Suprapubic skin (tissue), 4 donors: Measurements from ENCODE around the gene AGAP1. TPM values are rescaled to one million over a fixed set of nuclear protein-coding genes. Genes with fewer than 3 reads are reported as not detected.

ENCODE experiments used
- DNase-seq, 2 donors: peaks; one replicate each; pipeline ENCODE4 v3.0.0-alpha.2; 2019; ENCODE audit warnings: low spot score in 2 of 2
- H3K27ac ChIP-seq: fragments of 200-600 bp; sonication (generic); one replicate; pipeline ENCODE4 v1.5.1; 2019
- H3K27me3 ChIP-seq: fragments of 200-600 bp; sonication (generic); one replicate; pipeline ENCODE4 v1.5.1; 2019
- H3K36me3 ChIP-seq: fragments of 200-600 bp; sonication (generic); one replicate; pipeline ENCODE4 v1.5.1; 2019
- H3K4me1 ChIP-seq: fragments of 200-600 bp; sonication (generic); one replicate; pipeline ENCODE4 v1.5.1; 2019
- H3K4me3 ChIP-seq: fragments of 200-600 bp; sonication (generic); one replicate; pipeline ENCODE4 v1.5.1; 2019; ENCODE audit warnings: mild to moderate bottlenecking
- H3K9me3 ChIP-seq: fragments of 200-600 bp; sonication (generic); one replicate; pipeline ENCODE4 v1.5.1; 2019
- CTCF ChIP-seq, 2 donors: fragments of 200-600 bp in 1 of 2; fragments of 450-650 bp in 1 of 2; sonication (generic) in 1 of 2; IDR thresholded peaks; one replicate each; pipeline ENCODE4 v1.5.1; 2016 to 2019; ENCODE audit warnings: antibody characterized with exemption in 2 of 2, mild to moderate bottlenecking in 1 of 2, moderate library complexity in 1 of 2
- EP300 ChIP-seq: sonication (generic); formaldehyde crosslinking; IDR thresholded peaks from one replicate; pipeline ENCODE4 v1.6.1; 2017; ENCODE audit warnings: antibody characterized with exemption
- POLR2A ChIP-seq, 2 donors: fragments of 450-650 bp; IDR thresholded peaks; one replicate each; pipeline ENCODE4 v1.6.1; 2017; ENCODE audit warnings: antibody characterized with exemption in 2 of 2, mild to moderate bottlenecking in 2 of 2, moderate library complexity in 2 of 2
- POLR2AphosphoS5 ChIP-seq, 3 donors: sonication (generic); formaldehyde crosslinking; IDR thresholded peaks; one replicate each; pipeline ENCODE4 v1.6.1; 2017; ENCODE audit warnings: antibody characterized with exemption in 3 of 3
- whole genome bisulfite sequencing: methylation state at CpG from one replicate; pipeline ENCODE4 v1.1.5; 2018; 5-methylcytosine and 5-hydroxymethylcytosine counted together
- total RNA-seq, 4 donors: library from RNA; depleted of rRNA; stranded (reverse); fragments of >200 nt; gene quantifications; one replicate each; pipeline ENCODE4 v1.1.0, GENCODE V29; 2016

AGAP1 gene
- total RNA-seq, 4 donors from 2014 or later: 14.1 to 30.7 (median 19.4) TPM

DNA sequence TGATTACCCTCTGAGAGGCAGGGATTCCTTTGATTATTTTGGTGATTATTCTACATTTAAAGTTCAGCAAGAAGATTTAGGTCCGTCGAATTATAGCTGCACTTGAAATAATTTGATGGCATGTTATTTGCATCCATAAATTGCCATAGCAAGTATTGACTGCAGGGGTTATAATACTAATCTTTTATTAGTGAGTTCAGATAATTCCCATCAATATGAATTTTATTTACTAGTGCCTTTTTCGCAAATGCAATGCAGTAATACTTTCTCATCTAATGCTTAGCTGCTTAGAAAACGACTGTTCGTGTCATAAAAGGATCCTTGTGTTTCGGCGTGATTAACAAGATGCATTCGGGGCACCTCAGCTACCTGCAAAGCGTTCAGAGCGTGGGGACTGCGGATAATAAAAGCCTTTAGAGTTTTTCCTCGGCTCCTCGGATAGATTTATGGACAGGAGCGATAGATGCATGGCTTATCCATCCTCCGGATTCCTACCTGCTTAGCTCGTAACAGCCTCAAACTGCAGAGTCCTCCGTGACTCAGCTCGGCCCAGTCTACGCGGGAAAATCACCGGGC, 676.8 kb downstream of the AGAP1 start:
- Histone ChIP-seq H3K27me3 (peaks cover 100% of the 10 kb centered on the region), H3K36me3 (no peaks in the 10 kb centered on the region), H3K4me3 (no peak overlapping the region), H3K9me3 (no peaks in the 10 kb centered on the region), H3K4me1 (peaks cover 75% of the 10 kb centered on the region), H3K27ac (no peak overlapping the region)
- no peak for TF ChIP-seq CTCF (IDR thresholded peaks at IDR 0.05)
- no peak for DNase-seq
- 20% methylated on average over 21 of the region's 21 CpGs for WGBS

DNA sequence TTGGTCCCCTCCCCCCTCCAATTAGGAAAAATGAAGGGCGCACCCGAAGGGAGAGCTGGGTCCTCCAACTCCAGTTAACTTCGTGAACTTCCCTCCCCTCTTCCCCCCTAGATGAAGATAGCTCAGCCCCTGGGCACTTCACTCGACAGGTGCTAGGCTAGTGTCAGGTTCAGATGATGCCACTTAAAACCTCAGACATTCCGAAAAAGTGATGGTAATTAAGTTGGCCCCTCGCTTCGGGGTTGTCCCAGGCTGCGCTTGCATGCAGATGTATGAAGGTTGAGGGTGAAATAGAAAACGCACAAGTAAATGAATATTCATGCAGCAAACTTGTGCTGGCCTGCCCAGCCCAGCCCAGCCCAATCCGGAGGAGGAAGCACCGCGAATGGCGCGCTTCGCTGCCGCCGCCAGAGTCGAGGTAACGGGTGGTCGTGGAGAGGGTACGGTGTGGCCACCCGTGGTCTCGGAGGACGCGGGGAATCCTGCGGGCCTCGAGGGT, 677.4 kb downstream of the AGAP1 start:
- peak overlapping the region; percentile 28 for H3K4me3 ChIP-seq
- no peak overlapping the region for H3K27ac ChIP-seq
- H3K9me3 ChIP-seq: no peaks in the 10 kb centered on the region
- H3K4me1 ChIP-seq: peaks cover 69% of the 10 kb centered on the region
- no peaks in the 10 kb centered on the region for H3K36me3 ChIP-seq
- TF ChIP-seq CTCF (IDR thresholded peaks at IDR 0.05): no peak
- no peak for TF ChIP-seq EP300
- TF ChIP-seq POLR2AphosphoS5 (IDR thresholded peaks at IDR 0.05): no peak
- TF ChIP-seq POLR2A (IDR thresholded peaks at IDR 0.05): no peak
- no peak for DNase-seq
- H3K27me3 ChIP-seq: peaks cover 100% of the 10 kb centered on the region
- WGBS: 4% methylated on average over 24 of the region's 27 CpGs

- Histone ChIP-seq H3K27me3 (peaks cover 100% of the 10 kb centered on the region), H3K27ac (no peak overlapping the region), H3K4me3 (peak overlapping the region; percentile 28), H3K4me1 (peaks cover 64% of the 10 kb centered on the region), H3K9me3 (no peaks in the 10 kb centered on the region), H3K36me3 (no peaks in the 10 kb centered on the region)
- 6% methylated on average over 16 of the region's 16 CpGs for WGBS
- no peak for TF ChIP-seq CTCF (IDR thresholded peaks at IDR 0.05)
- TF ChIP-seq POLR2AphosphoS5 (IDR thresholded peaks at IDR 0.05): no peak
- no peak for TF ChIP-seq EP300
- no peak for TF ChIP-seq POLR2A (IDR thresholded peaks at IDR 0.05)
- DNase-seq: no peak
Observed at GRCh38 chr2:236171680-236172254, 677.9 kb downstream of the AGAP1 start.

DNA sequence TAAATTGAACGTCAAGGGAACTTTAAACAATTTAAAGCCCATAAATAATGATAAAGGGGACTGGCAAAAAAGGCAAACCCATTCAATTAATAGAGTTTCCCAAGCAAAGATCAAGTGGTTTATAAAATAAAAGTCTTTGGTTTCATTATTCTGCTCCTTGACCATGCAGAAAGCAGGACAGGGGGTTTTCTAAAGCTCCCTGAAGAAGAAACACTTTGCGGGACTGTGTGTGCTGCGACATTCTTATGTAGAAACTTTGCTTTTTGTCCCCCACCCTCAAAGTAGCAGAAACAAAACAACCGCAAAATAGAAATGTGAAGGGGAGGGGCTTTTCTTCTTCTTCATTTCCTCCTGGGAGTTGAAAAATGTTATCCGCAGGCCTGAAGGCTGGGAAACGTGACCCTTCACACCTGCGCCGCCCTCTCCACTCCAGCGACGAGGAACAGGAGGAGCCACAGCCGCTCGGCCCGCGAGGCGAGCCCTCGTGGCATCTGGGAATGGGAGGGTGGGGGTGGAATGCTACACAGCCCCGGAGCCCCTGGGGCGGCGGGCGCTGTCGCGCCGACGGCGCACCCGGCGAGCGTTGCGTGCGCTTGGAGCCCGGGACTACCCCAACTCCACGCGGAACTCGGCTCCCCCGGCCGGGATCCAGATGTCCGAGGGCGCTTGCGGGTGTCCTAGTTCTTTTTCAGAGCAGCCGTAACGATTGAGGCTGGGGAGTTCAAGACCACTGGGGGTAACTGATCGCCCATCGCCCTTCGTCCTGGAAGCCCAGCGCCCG, 678.6 kb downstream of the AGAP1 start:
- Histone ChIP-seq H3K4me1 (peaks cover 57% of the 10 kb centered on the region), H3K9me3 (no peaks in the 10 kb centered on the region), H3K27ac (no peak overlapping the region), H3K36me3 (no peaks in the 10 kb centered on the region), H3K27me3 (peaks cover 100% of the 10 kb centered on the region), H3K4me3 (no peak overlapping the region)
- TF ChIP-seq EP300 (no peak), POLR2AphosphoS5 (IDR thresholded peaks at IDR 0.05) (no peak), POLR2A (IDR thresholded peaks at IDR 0.05) (no peak), CTCF (IDR thresholded peaks at IDR 0.05) (no peak)
- no peak for DNase-seq
- WGBS: 13% methylated on average over 20 of the region's 46 CpGs

DNA sequence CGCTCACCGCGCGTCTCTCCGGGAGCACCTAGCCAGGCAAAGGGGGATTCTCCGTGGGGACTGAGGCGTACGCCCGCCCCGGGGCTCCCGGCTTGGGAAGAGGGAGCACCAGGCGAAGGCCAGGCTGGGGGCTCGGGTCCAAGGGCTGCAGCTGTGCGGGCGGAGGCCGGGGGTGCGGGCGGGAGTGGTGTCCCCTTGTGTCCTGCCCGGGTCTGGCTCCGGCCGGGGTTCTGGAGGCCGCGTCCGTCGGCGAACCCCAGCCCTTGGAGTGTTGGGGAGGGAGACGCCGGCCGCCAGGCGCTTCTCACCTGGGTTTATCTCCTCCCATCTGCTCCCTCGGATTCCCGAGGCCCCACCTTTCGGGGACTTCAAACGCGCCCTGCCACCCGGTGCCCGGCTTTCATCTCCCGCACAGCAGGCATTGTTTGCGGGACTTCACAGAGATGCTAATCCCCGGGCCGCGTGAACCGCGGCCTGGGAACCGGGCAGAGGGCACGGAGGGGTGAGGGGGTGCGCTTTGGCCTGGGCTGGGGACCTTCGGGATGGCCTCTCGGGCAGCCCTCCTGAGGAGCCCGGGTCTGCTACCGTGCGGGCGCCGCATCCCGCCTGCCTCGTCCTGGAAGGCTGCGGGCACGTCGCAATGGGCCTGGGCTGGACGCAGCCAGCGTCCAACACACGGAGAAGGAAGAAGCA, 679.3 kb downstream of the AGAP1 start:
- H3K9me3 ChIP-seq: no peaks in the 10 kb centered on the region
- H3K27ac ChIP-seq: no peak overlapping the region
- WGBS: 0% methylated on average over 14 of the region's 62 CpGs
- H3K36me3 ChIP-seq: no peaks in the 10 kb centered on the region
- no peak for DNase-seq
- TF ChIP-seq CTCF (IDR thresholded peaks at IDR 0.05) (no peak), EP300 (no peak), POLR2A (IDR thresholded peaks at IDR 0.05) (no peak), POLR2AphosphoS5 (IDR thresholded peaks at IDR 0.05) (no peak)
- H3K4me1 ChIP-seq: peaks cover 56% of the 10 kb centered on the region
- H3K27me3 ChIP-seq: peaks cover 100% of the 10 kb centered on the region
- no peak overlapping the region for H3K4me3 ChIP-seq
